H1 (cell line): ENCODE results near the gene ADAM12. TPM values are rescaled to one million over a fixed set of nuclear protein-coding genes. Genes with fewer than 3 reads are reported as not detected.
A peak's percentile ranks its signal among the peaks of the same experiment; 100 is the strongest.

ENCODE experiments used
- CTCF ChIA-PET: fragments of 300-600 bp; sonication (Branson Sonifier 250); formaldehyde crosslinking; loops from one replicate; lab custom pipeline; 2021; ENCODE audit not compliant: partially characterized antibody; lab: Charles Lee
- POLR2A ChIA-PET: fragments of 300-600 bp; sonication (Branson Sonifier 250); formaldehyde crosslinking; loops from one replicate; lab custom pipeline; 2021; ENCODE audit warnings: inconsistent platforms; ENCODE audit not compliant: partially characterized antibody; lab: Charles Lee
- DNase-seq, 2 experiments: peaks; one replicate each; pipeline versions ENCODE4 v3.0.0 to v3.0.0-alpha.2; 2010 to 2022; ENCODE audit warnings: low spot score in 2 of 2, low read depth in 1 of 2, mixed read lengths in 1 of 2
- FAIRE-seq: peaks from 2 replicates; lab custom pipeline; 2011; peaks lifted over from hg19 to GRCh38; lab: Jason Lieb, UNC
- H2AFZ ChIP-seq: 2 replicates; pipeline ENCODE4 v1.8.1; 2012; ENCODE audit warnings: low read length, inconsistent platforms
- H2AK5ac ChIP-seq: 2 replicates; pipeline ENCODE4 v1.6.1; 2013; ENCODE audit warnings: low read depth, low read length
- H2BK120ac ChIP-seq: replicated peaks from 2 replicates; pipeline ENCODE3; 2013; ENCODE audit warnings: low read depth, low read length, inconsistent platforms
- H2BK12ac ChIP-seq: 2 replicates; pipeline ENCODE4 v1.6.1; 2013; ENCODE audit warnings: low read depth, low read length
- H2BK15ac ChIP-seq: 2 replicates; pipeline ENCODE4 v1.6.1; 2013; ENCODE audit warnings: low read length
- H2BK20ac ChIP-seq: 2 replicates; pipeline ENCODE4 v1.6.1; 2013; ENCODE audit warnings: low read length
- H2BK5ac ChIP-seq: 2 replicates; pipeline ENCODE4 v1.6.1; 2013; ENCODE audit warnings: low read depth, low read length
- H3K14ac ChIP-seq: 2 replicates; pipeline ENCODE4 v1.6.1; 2013; ENCODE audit warnings: inconsistent platforms; ENCODE audit not compliant: insufficient read length
- H3K18ac ChIP-seq: 2 replicates; pipeline ENCODE4 v1.6.1; 2013; ENCODE audit warnings: low read length; ENCODE audit errors: extremely low read depth
- H3K23ac ChIP-seq: 2 replicates; pipeline ENCODE4 v1.6.1; 2013; ENCODE audit warnings: inconsistent platforms; ENCODE audit not compliant: insufficient read length
- H3K23me2 ChIP-seq: 2 replicates; pipeline ENCODE4 v1.6.1; 2013; ENCODE audit warnings: low read depth, low read length
- H3K27ac ChIP-seq: 2 replicates; pipeline ENCODE4 v1.6.1; 2011; ENCODE audit warnings: low read depth, low read length, inconsistent platforms
- H3K27me3 ChIP-seq, 4 experiments: replicated peaks in 1 of 4; 1 replicate in 1 of 4; 2 replicates in 3 of 4; pipeline versions ENCODE4 v1.6.1 to v1.8.1; 2011 to 2013; ENCODE audit warnings: low read length in 3 of 4, mild to moderate bottlenecking in 3 of 4, inconsistent platforms in 2 of 4, mixed read lengths in 2 of 4, moderate library complexity in 1 of 4; ENCODE audit not compliant: control insufficient read depth in 3 of 4, insufficient read depth in 3 of 4; ENCODE audit errors: extremely low read depth in 1 of 4
- H3K36me3 ChIP-seq, 4 experiments: 2 replicates each; pipeline versions ENCODE4 v1.6.1 to v1.8.1; 2011 to 2013; ENCODE audit warnings: mild to moderate bottlenecking in 4 of 4, low read length in 3 of 4, moderate library complexity in 2 of 4, control low read depth in 1 of 4, inconsistent platforms in 1 of 4; ENCODE audit not compliant: insufficient read depth in 4 of 4, control insufficient read depth in 2 of 4
- H3K4ac ChIP-seq: replicated peaks from 2 replicates; pipeline ENCODE3; 2013; ENCODE audit warnings: low read length, low read depth, mixed read lengths, inconsistent platforms; ENCODE audit not compliant: insufficient read length
- H3K4me1 ChIP-seq, 4 experiments: replicated peaks in 1 of 4; 1 replicate in 1 of 4; 2 replicates in 3 of 4; pipeline versions ENCODE4 v1.6.1 to v1.8.1; 2011 to 2013; ENCODE audit warnings: low read length in 3 of 4, inconsistent platforms in 2 of 4, mixed read lengths in 1 of 4; ENCODE audit not compliant: insufficient read depth in 4 of 4, control insufficient read depth in 3 of 4
- H3K4me2 ChIP-seq, 2 experiments: 2 replicates each; pipeline versions ENCODE4 v1.6.1 to v1.8.1; 2011 to 2013; ENCODE audit warnings: low read depth in 2 of 2, low read length in 2 of 2, control low read depth in 1 of 2, inconsistent platforms in 1 of 2, mild to moderate bottlenecking in 1 of 2; ENCODE audit not compliant: insufficient read depth in 1 of 2
- H3K4me3 ChIP-seq, 4 experiments: fragments of 200-600, 300-600 bp in 1 of 4; sonication (generic), shearing (Covaris generic), sonication (Bioruptor Twin) in 1 of 4; 2 replicates each; pipeline versions ENCODE4 v1.5.1 to v1.8.1; 2011 to 2016; ENCODE audit warnings: low read length in 4 of 4, low read depth in 3 of 4, control low read depth in 2 of 4, inconsistent platforms in 2 of 4, mild to moderate bottlenecking in 2 of 4, mixed read lengths in 1 of 4, moderate library complexity in 1 of 4; ENCODE audit not compliant: insufficient read depth in 2 of 4; ENCODE audit errors: extremely low read depth in 1 of 4
- H3K56ac ChIP-seq: replicated peaks from 2 replicates; pipeline ENCODE3; 2013; ENCODE audit warnings: low read depth, mild to moderate bottlenecking, mixed read lengths, low read length, inconsistent platforms; ENCODE audit not compliant: insufficient read length
- H3K79me1 ChIP-seq: 2 replicates; pipeline ENCODE4 v1.6.1; 2013; ENCODE audit warnings: low read depth, low read length, control low read depth
- H3K79me2 ChIP-seq, 2 experiments: 2 replicates each; pipeline versions ENCODE4 v1.6.1 to v1.8.1; 2012 to 2013; ENCODE audit warnings: low read length in 2 of 2, mild to moderate bottlenecking in 2 of 2, inconsistent platforms in 1 of 2; ENCODE audit not compliant: insufficient read depth in 2 of 2, control insufficient read depth in 1 of 2
- H3K9ac ChIP-seq, 4 experiments: replicated peaks in 1 of 4; 1 replicate in 1 of 4; 2 replicates in 3 of 4; pipeline versions ENCODE4 v1.6.1 to v1.8.1; 2011 to 2013; ENCODE audit warnings: low read depth in 3 of 4, low read length in 3 of 4, control low read depth in 2 of 4, mild to moderate bottlenecking in 2 of 4, moderate library complexity in 2 of 4, inconsistent platforms in 1 of 4; ENCODE audit errors: extremely low read depth in 1 of 4
- H3K9me3 ChIP-seq, 2 experiments: 2 replicates each; pipeline versions ENCODE4 v1.6.1 to v1.8.1; 2012 to 2013; ENCODE audit warnings: mild to moderate bottlenecking in 2 of 2, moderate library complexity in 2 of 2, control low read depth in 1 of 2, inconsistent platforms in 1 of 2, low read depth in 1 of 2, low read length in 1 of 2, mixed read lengths in 1 of 2; ENCODE audit not compliant: insufficient read depth in 2 of 2
- H4K20me1 ChIP-seq, 2 experiments: replicated peaks in 1 of 2; 2 replicates each; pipeline versions ENCODE3 to v1.8.1; 2011 to 2013; ENCODE audit warnings: inconsistent platforms in 2 of 2, low read length in 2 of 2, mild to moderate bottlenecking in 1 of 2; ENCODE audit not compliant: insufficient read depth in 2 of 2, control insufficient read depth in 1 of 2
- H4K5ac ChIP-seq: 2 replicates; pipeline ENCODE4 v1.6.1; 2013; ENCODE audit warnings: low read length, low read depth, mixed read lengths, inconsistent platforms; ENCODE audit not compliant: insufficient read length
- H4K8ac ChIP-seq: 2 replicates; pipeline ENCODE4 v1.8.0; 2013; ENCODE audit warnings: mild to moderate bottlenecking, moderate library complexity, low read length, inconsistent platforms; ENCODE audit not compliant: insufficient read depth; ENCODE audit errors: extremely low read depth
- H4K91ac ChIP-seq: replicated peaks from 2 replicates; pipeline ENCODE3; 2013; ENCODE audit warnings: low read length, mixed read lengths, inconsistent platforms; ENCODE audit not compliant: insufficient read length
- BACH1 ChIP-seq: IDR thresholded peaks from 2 replicates; pipeline ENCODE4 v1.6.1; 2012; ENCODE audit warnings: low read length, improper control_type of control experiment
- BCL11A ChIP-seq, 2 experiments: IDR thresholded peaks; one replicate each; pipeline ENCODE4 v1.6.1; 2011; ENCODE audit warnings: low read depth in 2 of 2, low read length in 2 of 2, mild to moderate bottlenecking in 2 of 2
- CREB1 ChIP-seq: IDR thresholded peaks from 2 replicates; pipeline ENCODE4 v1.6.1; 2012; ENCODE audit warnings: inconsistent platforms
- GABPA ChIP-seq: IDR thresholded peaks from 2 replicates; pipeline ENCODE4 v1.6.1; 2011; ENCODE audit warnings: mild to moderate bottlenecking, low read length, moderate library complexity, borderline replicate concordance; ENCODE audit not compliant: insufficient read depth
- HDAC2 ChIP-seq, 2 experiments: fragments of 300-600 bp in 1 of 2; sonication (generic) in 1 of 2; IDR thresholded peaks; 2 replicates each; pipeline ENCODE4 v1.6.1; 2011 to 2012; ENCODE audit warnings: low read depth in 2 of 2, low read length in 2 of 2, mild to moderate bottlenecking in 2 of 2, moderate library complexity in 2 of 2, borderline replicate concordance in 1 of 2, inconsistent platforms in 1 of 2
- PHF8 ChIP-seq: fragments of 200-600 bp; sonication (generic); conservative IDR thresholded peaks from 2 replicates; pipeline ENCODE4 v1.7.1; 2012; ENCODE audit warnings: low read depth, mild to moderate bottlenecking, inconsistent platforms, low read length, moderate library complexity
- POLR2AphosphoS5 ChIP-seq: IDR thresholded peaks from 2 replicates; pipeline ENCODE4 v1.6.1; 2011; ENCODE audit warnings: low read depth, low read length
- SIN3A ChIP-seq, 2 experiments: IDR thresholded peaks in 1 of 2; conservative IDR thresholded peaks in 1 of 2; 2 replicates each; pipeline ENCODE4 v1.6.1; 2011 to 2012; ENCODE audit warnings: low read length in 2 of 2, improper control_type of control experiment in 1 of 2, low read depth in 1 of 2, mild to moderate bottlenecking in 1 of 2
- SIX5 ChIP-seq: IDR thresholded peaks from 2 replicates; pipeline ENCODE4 v1.6.1; 2011; ENCODE audit warnings: mild to moderate bottlenecking, low read depth, low read length
- SRF ChIP-seq: IDR thresholded peaks from 2 replicates; pipeline ENCODE4 v1.6.1; 2011; ENCODE audit warnings: mild to moderate bottlenecking, low read depth, low read length, moderate library complexity
- TCF12 ChIP-seq: IDR thresholded peaks from 2 replicates; pipeline ENCODE4 v1.6.1; 2011; ENCODE audit warnings: low read depth, mild to moderate bottlenecking, low read length
- WGBS, 2 experiments: shearing (Covaris generic) in 1 of 2; methylation state at CpG; one replicate each; pipeline versions ENCODE4 v1.1.6 to v1.1.7; 2013 to 2015; ENCODE audit warnings: low lambda C conversion rate in 2 of 2, mixed read lengths in 2 of 2, inconsistent platforms in 1 of 2, low coverage in 1 of 2, missing lambda C conversion rate in 1 of 2; ENCODE audit not compliant: insufficient replicate concordance in 2 of 2, insufficient coverage in 1 of 2, insufficient read length in 1 of 2; ENCODE audit errors: extremely low coverage in 1 of 2, missing lambda C conversion rate in 1 of 2; 5-methylcytosine and 5-hydroxymethylcytosine counted together
- polyA plus RNA-seq, 7 experiments: library from polyadenylated mRNA; depleted of rRNA in 3 of 7; stranded (reverse) in 5 of 7; unstranded in 2 of 7; fragments of >200 nt in 5 of 7; fragments of 200-250 nt in 2 of 7; gene quantifications; 1 replicate in 5 of 7; 2 replicates in 1 of 7; 4 replicates in 1 of 7; pipeline versions ENCODE4 v1.2.1 to v1.2.3, GENCODE V29; 2011 to 2013; ENCODE audit warnings: missing spikeins in 2 of 7, mixed read lengths in 2 of 7
- total RNA-seq: library from RNA; stranded (reverse); fragmentation: NEBNext Ultra II Directional; extraction: Animal tissue kit (Norgen Biotek cat#: 25700); gene quantifications from 2 replicates; pipeline ENCODE4 v1.2.1, GENCODE V29; 2021

The ADAM12 gene
- total and polyA plus RNA-seq, 2 of the 8 experiments (the other 6 are each of a cell fraction or from before 2014, with no cell fraction given): 0.07 to 0.17 TPM

GRCh38 chr10:126158133-126158892, 230.0 kb downstream of the ADAM12 start:
- DNase-seq: no peak
- no peak overlapping the region for H3K18ac ChIP-seq
- no peak overlapping the region for H3K27ac ChIP-seq
- no peaks in the 10 kb centered on the region for H3K36me3 ChIP-seq
- H3K23me2 ChIP-seq: no peaks in the 10 kb centered on the region
- H3K4me3 ChIP-seq: no peak overlapping the region
- 0 out of 2 replicates have a peak overlapping the region, but pooled peaks have one; percentile 11 for H2BK15ac ChIP-seq
- H4K5ac ChIP-seq: no peak overlapping the region
- no peak overlapping the region for H2AFZ ChIP-seq
- H3K4ac ChIP-seq: no peak overlapping the region
- no peak overlapping the region for H3K56ac ChIP-seq
- H2BK12ac ChIP-seq: no peak overlapping the region; the same call in 1 of the 2 replicates
- peaks cover 15 to 31% (median 30%) of the 10 kb centered on the region in 4 experiments for H3K4me1 ChIP-seq
- no peak overlapping the region; the same call in 1 of the 2 replicates for H4K8ac ChIP-seq
- no peak overlapping the region for H3K14ac ChIP-seq
- H3K4me2 ChIP-seq: no peak overlapping the region
- CTCF ChIA-PET: interaction anchor here (0.6 to 2.9 kb wide), 6 partner anchors 21 to 223 kb away, joined by 3 to 19 read pairs (median 6); no protein-coding TSS in a partner anchor
- H3K9me3 ChIP-seq: no peaks in the 10 kb centered on the region
- no peak for FAIRE-seq
- H2BK120ac ChIP-seq: no peak overlapping the region
- no peak overlapping the region for H2AK5ac ChIP-seq
- 82% methylated on average over 17 of the region's 20 CpGs; no CpG with 5 or more reads in 1 of the 2 experiments for WGBS, 2 experiments
- H3K9ac ChIP-seq: no peak overlapping the region
- POLR2A ChIA-PET: no interaction called here
- no peaks in the 10 kb centered on the region; a peak in 1 of 7 replicates for H3K27me3 ChIP-seq
- H3K79me2 ChIP-seq: no peaks in the 10 kb centered on the region
- H2BK20ac ChIP-seq: no peak overlapping the region
- H3K23ac ChIP-seq: no peak overlapping the region
- no peak overlapping the region for H2BK5ac ChIP-seq
- peak overlapping the region; percentile 36 for H4K91ac ChIP-seq
- no peaks in the 10 kb centered on the region for H3K79me1 ChIP-seq
- H4K20me1 ChIP-seq: no peaks in the 10 kb centered on the region
- TF ChIP-seq TCF12 (no peak), BCL11A (IDR thresholded peaks at IDR 0.05; ENCODE audit: low read depth in 2 of 2, low read length in 2 of 2) (no peak), CREB1 (no peak), SRF (no peak), HDAC2 (IDR thresholded peaks at IDR 0.05; ENCODE audit: borderline replicate concordance in 1 of 2, low read depth in 2 of 2, low read length in 2 of 2) (no peak), SIX5 (no peak), POLR2AphosphoS5 (no peak), SIN3A (conservative IDR thresholded peaks at IDR 0.05 in 1 of 2, IDR thresholded peaks at IDR 0.05 in 1 of 2; ENCODE audit: low read depth in 1 of 2, low read length in 2 of 2) (no peak), GABPA (no peak), PHF8 (no peak), BACH1 (no peak)
